NCI-H187 treated with DMSO at 0.1 percent for 48 hours (cell line): ENCODE measurements around the gene TRAM2.

Source experiments
- DNase-seq: peaks from one replicate; lab custom pipeline; 2025; lab: John Stamatoyannopoulos, UW

TRAM2 gene

DNA sequence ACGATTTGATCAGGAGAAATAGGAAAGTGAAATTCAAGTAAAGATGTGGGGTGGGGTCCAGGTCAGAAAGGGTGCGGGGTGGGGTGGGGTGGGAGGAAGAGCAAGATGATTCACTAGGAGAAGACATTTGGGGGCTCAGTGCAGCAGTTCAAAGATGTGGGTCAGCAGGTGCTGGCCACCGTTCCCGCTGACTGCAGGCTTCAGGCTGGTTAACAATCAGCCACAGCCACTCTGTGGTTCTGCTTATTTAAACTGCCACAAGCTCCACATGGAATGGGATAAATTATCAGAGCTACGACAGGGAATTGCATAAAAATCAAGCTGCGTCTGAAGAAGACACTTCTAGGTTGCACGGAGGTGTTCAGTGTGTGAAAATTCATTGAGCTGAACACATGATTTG lies 49.4 kb downstream of the TRAM2 start:
- DNase-seq = no peak

DNA sequence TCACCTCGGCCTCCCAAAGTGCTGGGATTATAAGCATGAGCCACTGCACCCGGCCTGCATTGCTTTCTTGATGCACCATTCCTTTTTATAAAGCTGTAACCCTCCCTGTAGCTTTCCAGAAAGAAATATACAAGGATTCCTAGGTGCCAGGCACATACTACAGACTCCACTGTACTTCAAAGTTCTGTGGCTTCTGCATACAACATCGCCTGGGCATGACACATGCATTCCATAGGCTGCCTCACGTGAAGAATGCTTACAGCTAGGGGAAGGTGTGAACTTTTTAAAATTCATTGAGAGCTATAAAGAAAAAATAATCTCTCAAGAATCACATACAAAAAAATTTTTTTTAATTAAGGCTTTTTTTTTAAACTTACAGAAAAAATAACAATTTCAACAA lies 50.2 kb downstream of the TRAM2 start:
- DNase-seq = no peak

DNA sequence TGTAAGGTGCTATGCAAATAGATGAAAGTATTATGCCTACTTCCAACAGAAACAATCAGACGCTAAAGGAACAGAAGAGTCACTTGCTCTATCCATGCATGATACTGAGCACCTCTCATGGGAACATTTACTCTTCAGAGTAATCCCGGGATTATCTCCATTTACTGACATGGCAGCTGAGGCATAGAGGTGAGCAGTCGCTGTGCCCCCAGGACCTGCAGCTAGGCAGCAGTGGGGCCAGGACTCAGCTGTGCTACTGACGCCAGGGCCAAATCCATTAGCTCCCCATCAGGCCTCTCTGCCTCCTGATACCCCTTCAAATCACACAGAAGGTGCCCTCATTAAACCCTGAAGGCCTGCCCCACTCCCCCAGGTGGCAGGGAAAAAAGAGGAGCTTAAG lies 51.9 kb downstream of the TRAM2 start:
- no peak for DNase-seq

DNA sequence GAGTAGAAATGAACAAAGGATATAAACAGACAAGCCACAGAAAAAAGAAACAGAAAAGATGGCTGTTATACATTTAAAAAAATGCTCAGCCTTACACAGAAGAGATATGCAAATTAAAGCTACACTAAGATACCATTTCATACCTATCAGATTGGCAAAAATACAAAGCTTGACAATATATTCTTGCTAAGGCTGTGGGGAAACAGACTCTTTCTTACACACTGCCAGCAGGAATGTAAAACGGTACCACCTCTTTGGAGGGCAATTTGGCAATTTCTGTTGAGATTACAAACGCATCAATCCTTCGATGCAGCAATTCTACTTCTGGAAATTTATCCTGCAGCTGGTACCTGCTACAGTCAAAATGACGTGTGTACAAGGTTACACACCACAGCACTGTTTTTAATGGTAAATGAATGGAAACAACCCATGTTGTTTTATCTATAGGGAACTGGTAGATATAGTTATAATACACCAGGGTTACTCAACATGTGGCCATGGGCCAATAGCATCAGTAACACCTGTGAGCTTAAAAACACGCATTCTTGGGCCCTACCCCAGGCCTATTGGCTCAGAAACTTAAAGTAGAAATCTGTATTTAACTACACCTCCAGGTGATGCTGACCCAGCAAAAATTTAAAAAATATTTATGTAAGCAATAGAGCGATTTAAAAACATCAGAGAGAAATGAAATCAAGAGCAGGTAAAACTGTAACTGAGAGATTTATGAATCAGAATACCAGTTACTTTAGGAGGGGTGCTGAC lies 53.3 kb downstream of the TRAM2 start:
- no peak for DNase-seq

DNA sequence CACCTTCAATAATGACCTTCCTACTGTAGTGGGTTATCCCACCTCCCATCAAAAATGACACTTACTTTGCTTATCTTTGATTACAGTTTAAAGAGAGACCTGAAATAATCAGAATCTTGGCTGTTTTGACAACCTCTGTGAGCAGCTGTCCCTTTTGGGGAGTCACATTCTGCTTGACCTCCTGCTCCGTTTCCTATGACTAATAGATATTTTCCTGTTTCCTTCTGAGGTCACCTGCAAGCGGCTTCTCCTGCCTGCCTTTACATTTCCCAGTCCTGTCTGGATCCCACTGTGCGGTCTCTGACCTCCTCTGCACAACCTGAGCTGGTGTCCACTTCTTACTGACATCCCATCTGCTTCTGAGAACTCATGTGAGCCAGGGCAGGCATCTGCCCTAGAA lies 54.2 kb downstream of the TRAM2 start:
- DNase-seq = no peak

DNA sequence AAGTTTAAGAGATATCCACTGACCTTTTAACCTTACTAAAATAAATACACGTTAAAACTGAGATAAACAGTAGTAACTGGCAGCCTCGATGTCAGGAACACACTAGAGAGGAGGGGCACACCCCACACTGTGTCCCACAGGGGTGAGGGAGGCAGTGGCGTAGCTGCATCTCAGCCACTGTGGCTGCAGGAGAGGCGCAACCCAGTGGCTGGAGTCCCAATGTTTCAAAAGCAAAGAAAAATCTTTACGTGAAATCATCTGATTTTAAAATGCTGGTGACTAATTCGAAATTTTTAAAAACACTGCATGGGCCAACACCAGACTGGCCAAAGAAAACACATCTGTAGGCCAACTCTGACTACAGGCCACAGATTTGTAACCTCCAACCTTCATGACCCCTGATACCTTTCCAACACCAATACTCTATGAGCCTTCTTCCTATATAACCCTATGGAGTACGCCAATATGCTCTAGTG lies 54.7 kb downstream of the TRAM2 start:
- no peak for DNase-seq

DNA sequence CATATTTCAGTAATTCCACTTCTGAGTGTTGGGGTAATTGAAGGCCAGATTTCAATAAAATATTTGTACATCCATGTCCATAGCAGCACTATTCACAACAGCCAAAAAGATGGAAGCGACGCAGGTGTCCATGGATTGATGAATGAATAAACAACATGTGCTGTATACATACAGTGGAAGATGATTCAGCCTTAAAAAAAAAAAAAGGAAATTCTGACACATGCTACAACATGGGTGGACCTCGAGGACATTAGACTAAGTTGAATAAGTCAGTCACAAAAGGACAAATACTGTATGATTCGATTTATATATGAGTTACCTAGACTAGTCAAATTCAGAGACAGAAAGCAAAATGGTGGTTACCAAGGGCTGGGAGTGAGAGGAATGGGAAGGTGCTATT lies 57.2 kb downstream of the TRAM2 start:
- no peak for DNase-seq

DNA sequence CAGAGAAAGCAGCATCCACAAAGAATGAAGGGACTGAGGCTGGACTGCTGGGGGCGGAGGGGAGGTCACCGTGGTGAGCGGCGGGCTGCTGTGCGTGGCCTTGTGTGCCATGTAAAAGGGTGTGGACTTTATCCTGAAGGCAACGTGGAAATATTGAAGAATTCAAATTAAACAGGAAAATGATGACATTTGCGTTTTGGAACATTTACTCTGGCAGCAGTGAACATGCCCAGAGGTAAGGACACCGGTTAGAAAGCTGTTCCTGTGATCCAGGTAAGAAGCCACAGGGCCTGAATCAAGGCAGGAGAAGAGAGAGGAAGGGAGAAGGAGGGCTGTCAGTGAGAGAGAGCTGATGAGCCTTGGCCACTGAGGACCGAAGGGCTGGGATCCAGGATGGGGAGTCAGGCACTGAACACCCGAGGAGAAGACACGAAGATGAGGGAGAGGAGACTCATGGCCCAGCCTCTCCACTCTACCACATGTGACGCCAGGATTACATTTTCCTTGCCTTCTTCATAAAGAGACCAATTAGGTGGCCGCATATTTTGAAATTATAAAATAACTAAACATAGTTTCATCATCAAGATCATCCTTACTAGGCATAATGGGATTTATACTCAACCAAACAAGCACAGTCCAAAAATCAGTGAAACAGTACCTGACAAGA lies 58.4 kb downstream of the TRAM2 start:
- DNase-seq = no peak

DNA sequence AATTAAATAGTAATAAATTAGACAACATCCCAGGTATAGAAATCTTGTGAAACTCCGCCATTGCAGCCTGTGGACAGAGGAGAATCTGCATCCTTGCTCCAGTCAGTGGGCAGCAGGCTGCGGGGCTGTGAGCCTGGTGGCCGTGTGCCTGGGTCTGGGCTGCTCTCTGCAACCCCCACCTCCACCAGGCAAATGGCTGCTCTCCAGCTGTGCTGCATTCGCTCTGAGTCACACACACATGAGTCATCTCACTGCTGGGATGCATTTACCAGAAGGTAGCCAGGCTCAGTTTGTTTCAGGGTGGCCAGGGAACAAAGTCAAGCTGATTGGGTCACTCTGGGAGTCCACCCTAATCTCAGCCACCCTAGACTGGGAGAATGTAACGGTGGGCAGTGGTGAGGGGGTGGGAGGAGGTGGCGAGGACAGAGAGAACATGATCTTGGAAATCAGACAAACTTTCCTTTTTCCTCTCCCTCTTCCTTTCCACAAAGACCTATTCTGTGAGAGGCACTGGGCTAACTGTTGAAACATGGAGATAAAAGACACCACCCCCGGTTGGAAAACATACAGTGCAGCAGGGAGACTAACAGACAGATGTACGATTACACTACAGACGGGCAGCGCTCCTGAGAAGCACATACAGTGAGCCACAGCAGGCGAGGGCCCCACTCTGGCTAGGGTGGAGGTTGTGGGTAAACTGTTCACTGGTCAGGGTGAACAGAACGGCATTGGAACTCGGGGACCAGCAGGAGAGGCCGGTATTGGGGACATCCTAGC lies 59.2 kb downstream of the TRAM2 start:
- no peak for DNase-seq

DNA sequence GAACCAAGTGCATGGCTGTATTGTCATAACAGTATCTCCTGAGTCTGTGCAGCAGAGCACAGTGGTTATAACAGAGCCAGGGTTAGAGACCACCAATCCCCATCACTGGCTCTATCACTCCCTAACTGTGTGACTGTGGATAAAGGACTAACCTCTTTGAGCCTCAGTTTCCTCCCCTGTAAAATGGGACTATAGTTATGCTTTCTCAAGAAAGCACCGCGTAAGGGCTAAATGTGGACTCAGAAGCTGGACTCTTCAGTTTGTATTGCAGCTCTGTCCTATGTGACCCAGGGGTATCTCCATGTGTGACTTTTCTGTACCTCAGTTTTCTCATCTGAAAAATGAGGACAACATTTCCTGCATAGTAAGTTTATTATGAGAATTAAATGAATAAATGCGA lies 59.9 kb downstream of the TRAM2 start:
- no peak for DNase-seq

DNA sequence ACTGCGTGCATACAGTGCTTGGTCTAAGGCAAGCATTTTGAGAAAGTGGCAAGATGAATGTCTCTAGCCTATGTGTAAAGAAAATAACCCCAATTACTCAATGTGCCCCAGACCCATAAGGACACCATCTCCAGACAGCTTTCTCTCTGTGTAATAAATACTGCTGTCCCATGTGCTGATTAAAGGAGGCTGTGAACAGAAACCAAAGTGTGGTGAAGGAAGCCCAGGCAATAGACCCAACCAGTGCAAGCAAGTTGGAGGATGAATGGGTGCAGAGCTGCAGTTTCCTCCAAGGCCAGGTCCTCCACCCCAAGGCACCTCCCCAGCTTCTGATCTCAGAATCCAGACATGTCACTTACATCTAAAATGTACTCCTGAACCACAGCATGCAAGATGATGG lies 60.6 kb downstream of the TRAM2 start:
- no peak for DNase-seq

DNA sequence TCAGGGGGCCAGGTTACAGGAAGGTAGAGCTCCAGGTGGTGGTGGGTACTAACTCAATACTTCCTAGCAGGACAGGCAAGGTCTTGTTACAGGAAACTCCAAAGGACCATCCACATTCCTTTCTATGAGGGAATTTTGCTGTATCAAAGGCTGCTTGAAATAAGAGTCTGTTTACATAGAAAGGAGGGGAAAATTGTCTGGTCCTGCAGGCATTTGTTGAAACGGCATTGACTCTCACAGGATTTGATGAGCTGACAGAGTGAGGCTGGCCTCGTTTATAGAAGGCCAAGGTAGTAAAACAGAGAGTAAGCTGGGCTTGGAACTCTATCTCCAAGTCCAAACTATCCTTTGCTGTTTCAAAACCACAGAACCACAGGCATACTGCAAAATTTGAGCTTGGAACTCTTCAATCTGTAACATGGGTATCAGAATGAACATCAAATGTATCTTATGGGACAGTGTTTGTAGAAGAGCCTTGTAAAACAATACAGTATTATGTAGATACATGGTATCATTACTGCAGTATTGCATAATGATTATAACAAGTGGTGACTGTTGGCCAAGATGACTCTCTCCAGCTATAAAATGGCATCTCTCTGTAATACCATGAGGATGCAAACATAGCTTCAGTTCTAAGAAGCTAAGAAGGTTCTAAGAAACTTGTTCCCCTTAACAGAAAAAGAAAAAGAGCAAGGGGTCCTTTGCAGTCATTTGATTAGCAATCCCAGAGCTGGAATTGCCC lies 61.5 kb downstream of the TRAM2 start:
- DNase-seq = no peak

DNA sequence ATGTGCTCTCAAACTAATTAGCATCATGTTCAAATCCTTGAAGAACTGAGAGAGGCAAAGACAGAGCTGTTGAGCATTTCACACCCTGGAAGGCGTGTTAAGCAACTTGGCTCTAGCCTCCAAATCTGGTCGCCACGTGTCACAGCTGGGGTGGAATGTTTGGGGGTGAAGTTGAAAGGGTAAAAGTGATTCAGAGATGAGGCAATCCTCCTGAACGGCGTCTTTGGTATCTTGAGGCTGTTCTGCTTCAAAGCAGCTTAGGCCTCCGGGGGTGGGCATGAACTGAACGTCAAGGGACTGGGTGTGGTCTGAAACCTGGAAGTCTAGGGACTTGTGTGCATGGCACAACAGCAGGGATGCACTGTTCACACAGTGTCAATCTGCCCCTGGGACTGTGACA lies 62.3 kb downstream of the TRAM2 start:
- no peak for DNase-seq

DNA sequence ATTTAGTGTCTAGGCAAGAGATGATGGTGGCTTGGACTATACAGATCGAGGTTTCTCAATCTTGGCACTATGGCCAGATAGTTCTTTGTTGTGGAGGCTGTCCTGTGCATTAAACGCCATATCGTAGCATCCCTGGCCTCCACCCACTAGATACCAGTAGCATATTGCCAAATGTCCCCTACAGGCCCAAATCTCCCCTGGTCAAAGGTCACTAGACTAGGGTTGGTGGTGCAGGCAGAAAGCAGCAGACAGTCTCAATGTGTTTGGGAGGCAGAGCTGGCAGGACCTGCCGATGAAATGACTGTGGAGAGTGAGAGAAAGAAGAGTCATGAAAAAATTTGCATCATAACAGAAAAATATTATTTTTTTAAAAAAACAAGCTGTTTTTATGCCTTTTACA lies 63.0 kb downstream of the TRAM2 start:
- no peak for DNase-seq

DNA sequence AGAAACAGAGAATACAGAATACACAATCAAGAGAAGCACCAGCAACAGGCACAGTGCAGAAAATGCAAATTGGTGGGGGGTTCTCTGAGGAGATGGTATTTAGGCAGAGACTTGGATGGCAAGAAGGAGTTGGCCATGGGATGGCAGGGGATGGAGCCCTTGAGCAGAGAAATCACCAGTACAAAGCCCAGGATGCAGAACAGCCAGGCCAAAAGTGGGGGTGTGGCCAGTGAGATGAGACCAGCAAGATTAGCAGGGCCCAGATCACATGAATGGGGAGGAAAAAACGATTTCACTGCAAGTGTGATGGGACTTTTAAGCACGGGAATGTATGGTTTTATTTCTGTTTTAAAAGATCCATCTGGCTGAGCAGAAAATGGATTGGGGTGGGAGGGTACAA lies 63.4 kb downstream of the TRAM2 start:
- DNase-seq = no peak

DNA sequence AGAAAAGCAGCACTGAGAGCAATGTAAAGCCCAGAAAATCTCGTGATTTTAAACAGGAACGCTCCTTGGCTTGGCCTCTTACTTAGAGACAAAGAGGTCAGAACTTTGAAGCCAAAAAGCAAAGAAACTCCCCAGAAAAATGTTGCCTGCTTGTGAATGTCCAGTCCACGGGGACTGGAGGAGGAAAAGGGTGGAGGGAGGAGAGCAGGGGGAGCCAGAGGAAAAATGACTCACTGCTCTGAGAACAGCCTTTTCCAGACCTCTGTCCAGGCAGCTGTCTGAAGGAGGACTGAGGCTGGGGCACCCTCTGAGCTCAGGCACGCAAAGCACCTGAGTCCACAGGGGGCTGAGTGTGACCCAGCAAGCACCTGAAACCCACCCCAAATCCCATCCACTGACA lies 64.7 kb downstream of the TRAM2 start:
- no peak for DNase-seq

DNA sequence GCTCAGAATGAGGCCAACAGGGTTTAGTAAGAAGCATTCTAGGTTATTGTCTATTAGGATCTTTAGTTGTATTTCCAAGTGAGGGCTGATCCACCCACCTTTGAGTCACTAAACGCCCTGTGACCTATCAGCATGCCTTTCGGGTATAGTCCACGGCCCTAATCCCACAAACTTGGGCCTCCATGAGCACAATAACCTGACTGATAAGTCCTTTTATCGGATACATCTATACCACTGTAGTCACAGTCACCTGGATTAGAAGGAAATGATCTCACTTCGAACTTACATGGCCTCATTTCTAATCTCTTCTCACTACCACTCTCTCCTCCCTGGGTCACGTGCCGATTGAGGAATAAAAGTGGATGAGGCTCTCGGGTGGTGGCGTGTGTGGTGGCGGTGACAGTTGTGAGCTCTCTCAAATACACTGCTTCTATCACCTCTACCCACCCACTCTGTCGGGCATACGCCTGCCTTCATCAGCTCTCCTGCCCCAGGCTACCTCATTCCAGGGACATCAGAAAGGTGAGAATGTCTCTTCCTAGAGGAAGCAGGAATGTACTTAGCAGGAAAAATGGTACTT lies 65.2 kb downstream of the TRAM2 start:
- DNase-seq = no peak

DNA sequence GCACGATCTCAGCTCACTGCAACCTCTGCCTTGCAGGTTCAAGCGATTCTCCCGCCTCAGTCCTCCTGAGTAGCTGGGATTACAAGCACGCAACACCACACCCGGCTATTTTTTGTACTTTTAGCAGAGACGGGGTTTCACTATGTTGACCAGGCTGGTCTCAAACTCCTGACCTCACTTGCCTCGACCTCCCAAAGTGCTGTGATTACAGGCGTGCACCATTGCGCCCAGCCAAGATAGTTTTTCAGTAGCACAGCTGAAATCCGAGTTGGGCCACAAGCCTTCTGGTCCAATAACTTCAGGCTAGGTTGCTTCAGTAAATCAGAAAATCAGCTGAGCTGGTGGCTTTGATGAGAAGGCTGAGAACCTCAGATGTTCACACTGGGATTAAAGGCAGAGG lies 65.7 kb downstream of the TRAM2 start:
- DNase-seq = no peak

DNA sequence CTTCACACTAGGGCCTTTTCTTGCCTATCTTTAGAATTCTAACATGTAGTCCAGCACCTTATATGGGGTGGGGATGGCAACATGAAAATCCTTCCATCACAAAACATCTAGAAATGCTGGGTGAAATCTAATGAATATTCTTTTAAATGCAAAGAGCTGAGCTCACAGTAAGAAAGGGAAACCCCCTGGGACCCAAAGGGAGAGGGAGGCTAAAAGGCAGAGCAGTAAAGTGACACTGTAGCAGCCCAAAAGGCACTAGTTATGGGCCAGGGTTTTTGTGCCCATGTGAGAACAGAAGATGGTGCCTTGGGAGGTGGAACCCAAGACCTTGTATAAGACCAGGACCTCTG lies 66.7 kb downstream of the TRAM2 start:
- DNase-seq = no peak

DNA sequence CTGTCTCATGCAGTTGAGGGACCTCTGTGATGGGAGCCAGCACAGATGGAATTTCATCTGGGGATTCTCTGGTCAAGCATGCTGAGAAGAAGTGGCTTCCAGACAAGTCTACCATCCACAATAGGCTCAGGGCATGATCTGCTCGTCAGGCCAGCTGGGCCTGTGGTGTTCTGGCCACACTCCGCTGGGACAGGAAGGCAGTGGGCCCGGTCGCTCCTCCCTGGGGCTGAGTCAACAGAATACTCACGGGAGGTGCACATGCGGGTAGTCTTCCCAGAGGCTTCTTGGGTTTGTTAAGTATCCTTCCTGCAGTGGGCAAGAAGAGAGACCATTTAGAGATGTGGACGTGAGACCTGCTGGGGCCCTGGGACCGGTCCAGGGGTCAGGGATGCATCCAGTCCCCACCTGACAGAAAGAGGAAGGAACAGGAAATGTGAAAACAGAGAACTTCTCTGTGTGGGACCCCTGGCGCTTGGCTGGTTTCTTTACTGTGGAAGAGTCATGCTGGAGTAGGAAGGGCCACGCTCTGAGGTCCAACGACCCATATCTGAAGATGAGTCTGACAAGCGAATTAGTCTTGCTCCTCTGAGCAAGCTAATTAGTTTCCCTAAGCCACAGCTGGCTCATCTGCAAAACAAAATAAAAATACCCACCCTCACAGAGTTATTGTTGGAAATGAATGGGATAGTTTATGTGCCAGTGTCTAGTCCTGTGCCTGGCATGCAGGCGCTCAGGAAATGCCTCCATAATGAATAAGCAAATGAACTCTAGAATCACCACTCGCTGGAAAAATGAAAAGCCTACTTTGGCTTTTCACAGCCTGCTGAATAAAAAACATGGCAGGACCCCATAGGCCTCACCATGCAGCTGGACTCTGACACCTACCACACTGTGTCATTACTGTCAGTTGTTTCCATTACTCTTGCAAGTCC lies 67.3 kb downstream of the TRAM2 start:
- no peak for DNase-seq

DNA sequence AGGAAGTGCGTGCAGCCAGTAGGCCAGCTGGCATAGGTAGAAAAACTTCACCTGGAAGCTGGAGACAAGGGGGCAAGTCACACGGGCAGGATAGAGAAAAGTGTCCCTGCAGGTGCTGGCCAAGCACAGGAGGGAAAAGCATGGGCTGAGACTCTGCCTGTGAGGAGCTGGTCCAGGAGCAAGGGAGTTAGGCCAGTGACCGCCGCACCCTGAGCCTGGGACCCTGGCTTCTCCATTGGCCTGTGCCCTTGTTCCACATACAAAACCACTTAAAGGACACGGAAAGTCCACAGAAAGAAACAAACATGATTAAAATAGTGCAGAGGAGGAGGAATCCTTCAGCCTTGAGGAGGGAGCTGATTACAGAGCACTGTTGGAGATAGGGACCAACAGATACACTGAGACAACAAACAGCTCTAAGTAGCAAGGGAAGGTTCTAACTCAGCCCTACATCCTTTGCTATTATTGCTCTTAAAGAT lies 68.6 kb downstream of the TRAM2 start:
- DNase-seq = no peak
